Urothelium cell line (cell line): ENCODE results near the gene PDE6G.

Experiments used
- DNase-seq: peaks from one replicate; pipeline ENCODE4 v3.0.0; 2011; ENCODE audit warnings: low spot score, mixed read lengths
- FAIRE-seq: peaks from 2 replicates; lab custom pipeline; 2011; peaks lifted over from hg19 to GRCh38; lab: Jason Lieb, UNC

The PDE6G gene

GRCh38 chr17:81665205-81666091, 9.1 kb upstream of the PDE6G start:
- DNase-seq, result peak; percentile 53

GRCh38 chr17:81664051-81664470, 7.7 kb upstream of the PDE6G start:
- FAIRE-seq (no peak), DNase-seq (no peak)

More at GRCh38 chr17:81665205-81666091, 9.1 kb upstream of the PDE6G start:
- no peak for FAIRE-seq

- no peak for DNase-seq
- no peak for FAIRE-seq
Observed at GRCh38 chr17:81662002-81662401, 5.7 kb upstream of the PDE6G start.

GRCh38 chr17:81660441-81660840, 4.1 kb upstream of the PDE6G start:
- DNase-seq (no peak), FAIRE-seq (no peak)

GRCh38 chr17:81659038-81659437, 2.7 kb upstream of the PDE6G start:
- no peak for DNase-seq
- no peak for FAIRE-seq

- DNase-seq (no peak), FAIRE-seq (no peak)
Observed at GRCh38 chr17:81656835-81657234, 493 bp upstream of the PDE6G start.

GRCh38 chr17:81655378-81656117, 794 bp downstream of the PDE6G start:
- no peak for DNase-seq
- FAIRE-seq, result no peak

GRCh38 chr17:81652906-81653771, 3.2 kb downstream of the PDE6G start:
- DNase-seq, result no peak
- no peak for FAIRE-seq

- DNase-seq, result peak; percentile 72
Observed at GRCh38 chr17:81651692-81652091, 4.7 kb downstream of the PDE6G start.

GRCh38 chr17:81650951-81651350, 5.4 kb downstream of the PDE6G start:
- DNase-seq (no peak), FAIRE-seq (no peak)

More at GRCh38 chr17:81651692-81652091, 4.7 kb downstream of the PDE6G start:
- no peak for FAIRE-seq

- no peak for FAIRE-seq
- DNase-seq, result no peak
Observed at GRCh38 chr17:81648707-81649085, 7.6 kb downstream of the PDE6G start.

- FAIRE-seq (no peak), DNase-seq (no peak)
Observed at GRCh38 chr17:81648013-81648706, 8.2 kb downstream of the PDE6G start.

- DNase-seq, result no peak
- FAIRE-seq, result no peak
Observed at GRCh38 chr17:81647640-81648012, 8.7 kb downstream of the PDE6G start.

- DNase-seq, result no peak
- FAIRE-seq, result no peak
Observed at GRCh38 chr17:81646869-81647600, 9.3 kb downstream of the PDE6G start.

- FAIRE-seq (peak; percentile 94), DNase-seq (no peak)
Observed at GRCh38 chr17:81644976-81645952, 11.1 kb downstream of the PDE6G start.

- no peak for FAIRE-seq
- no peak for DNase-seq
Observed at GRCh38 chr17:81644496-81644895, 11.8 kb downstream of the PDE6G start.

GRCh38 chr17:81641825-81642489, 14.4 kb downstream of the PDE6G start:
- peak; percentile 53 for FAIRE-seq
- DNase-seq, result peak; percentile 88

GRCh38 chr17:81640011-81640410, 16.3 kb downstream of the PDE6G start:
- DNase-seq, result no peak
- FAIRE-seq, result no peak
